Thyroid gland (tissue), 4 donors: ENCODE data around the gene RBP2.

ENCODE experiments used
- POLR2A ChIP-seq, 2 donors: fragments of 450-650 bp; IDR thresholded peaks; one replicate each; pipeline ENCODE4 v1.6.1; 2017; ENCODE audit warnings: antibody characterized with exemption in 2 of 2, mild to moderate bottlenecking in 2 of 2, moderate library complexity in 1 of 2
- TF ChIP-seq, protein P1 (sequence below), 6 experiments: fragments of 200-600 bp in 3 of 6; fragments of 450-650 bp in 3 of 6; sonication (generic) in 3 of 6; IDR thresholded peaks; one replicate each; pipeline ENCODE4 v1.5.1; 2016 to 2019; ENCODE audit warnings: antibody characterized with exemption in 6 of 6, mild to moderate bottlenecking in 2 of 6, inconsistent platforms in 1 of 6, moderate library complexity in 1 of 6

GRCh38 chr3:139499536-139499935 is 23.2 kb upstream of the RBP2 start:
- no peak for TF ChIP-seq POLR2A (IDR thresholded peaks at IDR 0.05)
- TF ChIP-seq, protein P1, sequence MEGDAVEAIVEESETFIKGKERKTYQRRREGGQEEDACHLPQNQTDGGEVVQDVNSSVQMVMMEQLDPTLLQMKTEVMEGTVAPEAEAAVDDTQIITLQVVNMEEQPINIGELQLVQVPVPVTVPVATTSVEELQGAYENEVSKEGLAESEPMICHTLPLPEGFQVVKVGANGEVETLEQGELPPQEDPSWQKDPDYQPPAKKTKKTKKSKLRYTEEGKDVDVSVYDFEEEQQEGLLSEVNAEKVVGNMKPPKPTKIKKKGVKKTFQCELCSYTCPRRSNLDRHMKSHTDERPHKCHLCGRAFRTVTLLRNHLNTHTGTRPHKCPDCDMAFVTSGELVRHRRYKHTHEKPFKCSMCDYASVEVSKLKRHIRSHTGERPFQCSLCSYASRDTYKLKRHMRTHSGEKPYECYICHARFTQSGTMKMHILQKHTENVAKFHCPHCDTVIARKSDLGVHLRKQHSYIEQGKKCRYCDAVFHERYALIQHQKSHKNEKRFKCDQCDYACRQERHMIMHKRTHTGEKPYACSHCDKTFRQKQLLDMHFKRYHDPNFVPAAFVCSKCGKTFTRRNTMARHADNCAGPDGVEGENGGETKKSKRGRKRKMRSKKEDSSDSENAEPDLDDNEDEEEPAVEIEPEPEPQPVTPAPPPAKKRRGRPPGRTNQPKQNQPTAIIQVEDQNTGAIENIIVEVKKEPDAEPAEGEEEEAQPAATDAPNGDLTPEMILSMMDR (IDR thresholded peaks at IDR 0.05) = no peak
